Measurements from ENCODE around the gene RCBTB2. TPM values are rescaled to one million over a fixed set of nuclear protein-coding genes. Genes with fewer than 3 reads are reported as not detected.

RCBTB2 gene
- total RNA-seq, 2 experiments from 2014 or later = 6.1 to 6.5 TPM

DNA sequence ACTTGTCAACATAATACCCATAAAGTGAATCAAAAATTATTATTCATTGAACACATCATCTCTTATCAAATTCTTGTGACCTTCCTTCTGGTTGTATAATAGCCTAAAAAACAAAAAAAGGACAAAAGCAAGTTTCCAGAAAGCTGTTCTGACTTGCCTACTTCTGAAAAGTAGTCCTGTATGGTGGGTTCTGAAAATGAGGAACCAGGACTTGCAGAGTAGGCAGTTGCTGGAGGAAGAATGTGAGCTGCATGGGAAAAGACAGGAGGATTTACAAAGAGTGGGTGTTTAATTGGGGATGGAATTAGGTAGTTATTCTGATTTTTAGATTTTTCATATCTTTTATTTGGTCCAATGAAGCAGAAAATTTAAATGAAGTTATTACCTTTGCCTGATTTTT lies 56.7 kb downstream of the RCBTB2 start:
- intact Hi-C loops (cut with DNase I, micrococcal nuclease) = no loop called here
- ATAC-seq (ENCODE audit: poor library complexity) = no peak
- no peak for TF ChIP-seq CTCF (IDR thresholded peaks at IDR 0.05)
- no peak overlapping the region for H3K27ac ChIP-seq (ENCODE audit: low read depth in 1 of 2, low read length in 2 of 2)
- Mint-ChIP-seq H3K27me3 (no peaks in the 10 kb centered on the region), H3K4me3 (no peak overlapping the region), H3K4me1 (ENCODE audit: low read depth) (peaks cover 4% of the 10 kb centered on the region), H3K9me3 (no peaks in the 10 kb centered on the region), H3K27ac (peak overlapping the region; percentile 5), H3K36me3 (ENCODE audit: low read depth) (peaks cover 58% of the 10 kb centered on the region)
- ChIA-PET CTCF (interaction anchor here (0.9 to 1.7 kb wide), 2 partner anchors 13 to 103 kb away, joined by 3 read pairs; no protein-coding TSS in a partner anchor), POLR2A (interaction anchor here (1.1 kb wide), 1 partner anchor 30 kb away, joined by 3 read pairs; no protein-coding TSS in a partner anchor)
- peaks cover 8% of the 10 kb centered on the region for H3K36me3 ChIP-seq (ENCODE audit: insufficient read depth, low read length)
- no peaks in the 10 kb centered on the region for H3K9me3 ChIP-seq (ENCODE audit: control insufficient read depth in 1 of 2, insufficient read depth in 1 of 2, low read length in 2 of 2)
- H3K4me3 ChIP-seq (ENCODE audit: low read length) = no peak overlapping the region
- no peaks in the 10 kb centered on the region for H3K4me1 ChIP-seq (ENCODE audit: insufficient read depth, low read length)
- H3K27me3 ChIP-seq (ENCODE audit: control insufficient read depth in 1 of 2, insufficient read depth in 2 of 2, low read length in 2 of 2) = no peaks in the 10 kb centered on the region
- no peak for DNase-seq

DNA sequence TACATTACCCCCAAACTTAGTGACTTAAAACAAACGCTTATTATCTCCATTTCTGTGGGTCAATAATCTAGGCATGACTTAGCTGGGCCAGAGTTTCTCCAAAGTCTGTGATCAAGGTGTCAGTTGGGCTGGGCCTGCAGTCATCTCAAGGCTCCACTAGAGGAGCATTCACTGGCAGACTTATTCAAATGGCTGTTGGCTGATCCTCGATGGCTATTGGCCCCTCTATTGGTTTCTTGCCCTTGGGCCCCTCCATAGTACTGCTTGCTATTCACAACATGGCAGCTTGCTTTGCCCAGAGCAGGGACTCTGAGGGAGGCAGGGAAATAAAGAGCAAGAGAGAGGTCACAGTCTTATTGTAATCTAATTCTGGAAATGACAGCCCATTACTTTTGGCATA lies 57.6 kb downstream of the RCBTB2 start:
- H3K36me3 ChIP-seq (ENCODE audit: insufficient read depth, low read length) = peaks cover 7% of the 10 kb centered on the region
- no peaks in the 10 kb centered on the region for H3K9me3 ChIP-seq (ENCODE audit: control insufficient read depth in 1 of 2, insufficient read depth in 1 of 2, low read length in 2 of 2)
- H3K27ac ChIP-seq (ENCODE audit: low read depth in 1 of 2, low read length in 2 of 2) = no peak overlapping the region
- no peaks in the 10 kb centered on the region for H3K27me3 ChIP-seq (ENCODE audit: control insufficient read depth in 1 of 2, insufficient read depth in 2 of 2, low read length in 2 of 2)
- H3K27ac Mint-ChIP-seq = peak overlapping the region; percentile 17
- H3K36me3 Mint-ChIP-seq (ENCODE audit: low read depth) = peaks cover 52% of the 10 kb centered on the region
- DNase-seq = no peak
- H3K4me1 Mint-ChIP-seq (ENCODE audit: low read depth) = peaks cover 4% of the 10 kb centered on the region
- no peak overlapping the region for H3K4me3 Mint-ChIP-seq
- no peaks in the 10 kb centered on the region for H3K27me3 Mint-ChIP-seq
- intact Hi-C loops (cut with DNase I, micrococcal nuclease) = no loop called here
- no peaks in the 10 kb centered on the region for H3K9me3 Mint-ChIP-seq
- no peaks in the 10 kb centered on the region for H3K4me1 ChIP-seq (ENCODE audit: insufficient read depth, low read length)
- ChIA-PET CTCF (interaction anchor here (0.9 kb wide), 1 partner anchor 14 kb away, joined by 3 read pairs; no protein-coding TSS in a partner anchor), POLR2A (no interaction called here)
- TF ChIP-seq CTCF (IDR thresholded peaks at IDR 0.05) = no peak
- no peak for ATAC-seq (ENCODE audit: poor library complexity)
- no peak overlapping the region for H3K4me3 ChIP-seq (ENCODE audit: low read length)

- no peak overlapping the region for H3K4me3 Mint-ChIP-seq
- ATAC-seq (ENCODE audit: poor library complexity) = no peak
- H3K36me3 ChIP-seq (ENCODE audit: insufficient read depth, low read length) = peaks cover 33% of the 10 kb centered on the region
- DNase-seq = no peak
- H3K9me3 ChIP-seq (ENCODE audit: control insufficient read depth in 1 of 2, insufficient read depth in 1 of 2, low read length in 2 of 2) = no peaks in the 10 kb centered on the region
- no peak overlapping the region for H3K4me3 ChIP-seq (ENCODE audit: low read length)
- ChIA-PET POLR2A (interaction anchor here (1.0 to 1.3 kb wide), 3 partner anchors 48 to 75 kb away, joined by 3 read pairs; no protein-coding TSS in a partner anchor), CTCF (no interaction called here)
- no peaks in the 10 kb centered on the region for H3K27me3 Mint-ChIP-seq
- no peak overlapping the region for H3K27ac Mint-ChIP-seq
- intact Hi-C loops (cut with DNase I, micrococcal nuclease) = no loop called here
- H3K27me3 ChIP-seq (ENCODE audit: control insufficient read depth in 1 of 2, insufficient read depth in 2 of 2, low read length in 2 of 2) = no peaks in the 10 kb centered on the region
- H3K9me3 Mint-ChIP-seq = no peaks in the 10 kb centered on the region
- no peak for TF ChIP-seq CTCF (IDR thresholded peaks at IDR 0.05)
- H3K27ac ChIP-seq (ENCODE audit: low read depth in 1 of 2, low read length in 2 of 2) = no peak overlapping the region
- H3K4me1 Mint-ChIP-seq (ENCODE audit: low read depth) = peaks cover 6% of the 10 kb centered on the region
- no peaks in the 10 kb centered on the region for H3K4me1 ChIP-seq (ENCODE audit: insufficient read depth, low read length)
- peaks cover 78% of the 10 kb centered on the region for H3K36me3 Mint-ChIP-seq (ENCODE audit: low read depth)
Observed at GRCh38 chr13:48457578-48458242, 75.2 kb downstream of the RCBTB2 start.
